ENCODE data around the gene UBL7.
"Not testable (repeated sequence)": the region's sequence is repeated elsewhere in the genome, so short reads cannot be mapped to it uniquely, and the experiment has no call there.

Gene UBL7

GRCh38 chr15:74460871-74461846 is at the start of gene UBL7:
UBL7 (minus strand) TSS chr15:74461160; CDS start chr15:74458867, 2,293 bp downstream.
- DNase-seq (ENCODE audit: low spot score), result peak; percentile 98

GRCh38 chr15:74506515-74506840 is 45.5 kb upstream of the UBL7 start:
- no peak for DNase-seq (ENCODE audit: low spot score)

GRCh38 chr15:74505837-74506514 is 45.0 kb upstream of the UBL7 start:
- peak; percentile 32 for DNase-seq (ENCODE audit: low spot score)

GRCh38 chr15:74504836-74505235 is 43.9 kb upstream of the UBL7 start:
- DNase-seq (ENCODE audit: low spot score), result no peak

GRCh38 chr15:74504418-74504817 is 43.5 kb upstream of the UBL7 start:
- DNase-seq (ENCODE audit: low spot score), result no peak

- no peak for DNase-seq (ENCODE audit: low spot score)
Observed at GRCh38 chr15:74502301-74502700, 41.3 kb upstream of the UBL7 start.

GRCh38 chr15:74500401-74500800 is 39.4 kb upstream of the UBL7 start:
- no peak for DNase-seq (ENCODE audit: low spot score)

- no peak for DNase-seq (ENCODE audit: low spot score)
Observed at GRCh38 chr15:74499366-74499765, 38.4 kb upstream of the UBL7 start.

- DNase-seq (ENCODE audit: low spot score), result no peak
Observed at GRCh38 chr15:74497584-74497983, 36.6 kb upstream of the UBL7 start.

- DNase-seq (ENCODE audit: low spot score), result no peak
Observed at GRCh38 chr15:74496648-74497047, 35.7 kb upstream of the UBL7 start.

GRCh38 chr15:74490339-74490689 is 29.4 kb upstream of the UBL7 start:
- no peak for DNase-seq (ENCODE audit: low spot score)

GRCh38 chr15:74489518-74490338 is 28.8 kb upstream of the UBL7 start:
- DNase-seq (ENCODE audit: low spot score), result peak; percentile 54

- no peak for DNase-seq (ENCODE audit: low spot score)
Observed at GRCh38 chr15:74488776-74489175, 27.8 kb upstream of the UBL7 start.

- peak; percentile 26 for DNase-seq (ENCODE audit: low spot score)
Observed at GRCh38 chr15:74482661-74483060, 21.7 kb upstream of the UBL7 start.

GRCh38 chr15:74480364-74480763 is 19.4 kb upstream of the UBL7 start:
- not testable (repeated sequence) for DNase-seq (ENCODE audit: low spot score)

GRCh38 chr15:74471621-74472020 is 10.7 kb upstream of the UBL7 start:
- not testable (repeated sequence) for DNase-seq (ENCODE audit: low spot score)

- no peak for DNase-seq (ENCODE audit: low spot score)
Observed at GRCh38 chr15:74470631-74471395, 9.9 kb upstream of the UBL7 start.

GRCh38 chr15:74468341-74469032 is 7.5 kb upstream of the UBL7 start:
- no peak for DNase-seq (ENCODE audit: low spot score)

- no peak for DNase-seq (ENCODE audit: low spot score)
Observed at GRCh38 chr15:74466570-74466969, 5.6 kb upstream of the UBL7 start.

GRCh38 chr15:74464897-74465296 is 3.9 kb upstream of the UBL7 start:
- DNase-seq (ENCODE audit: low spot score), result no peak

GRCh38 chr15:74464216-74464615 is 3.3 kb upstream of the UBL7 start:
- DNase-seq (ENCODE audit: low spot score), result no peak
